Coronary artery (tissue), 2 donors: ENCODE data around the gene KYAT1.

Experiments
- DNase-seq: peaks from one replicate; pipeline ENCODE4 v3.0.0-alpha.2; 2017; ENCODE audit warnings: low spot score
- H3K27ac ChIP-seq, 2 donors: fragments of 200-600 bp; sonication (generic); one replicate each; pipeline ENCODE4 v1.5.1; 2016 to 2019
- H3K4me3 ChIP-seq: fragments of 200-600 bp; sonication (generic); 2 replicates; pipeline ENCODE4 v1.5.1; 2016; ENCODE audit warnings: mild to moderate bottlenecking, moderate library complexity
- TF ChIP-seq, protein P1 (sequence below): fragments of 200-600 bp; sonication (generic); IDR thresholded peaks from one replicate; pipeline ENCODE4 v1.5.1; 2019; ENCODE audit warnings: antibody characterized with exemption

KYAT1 gene

DNA sequence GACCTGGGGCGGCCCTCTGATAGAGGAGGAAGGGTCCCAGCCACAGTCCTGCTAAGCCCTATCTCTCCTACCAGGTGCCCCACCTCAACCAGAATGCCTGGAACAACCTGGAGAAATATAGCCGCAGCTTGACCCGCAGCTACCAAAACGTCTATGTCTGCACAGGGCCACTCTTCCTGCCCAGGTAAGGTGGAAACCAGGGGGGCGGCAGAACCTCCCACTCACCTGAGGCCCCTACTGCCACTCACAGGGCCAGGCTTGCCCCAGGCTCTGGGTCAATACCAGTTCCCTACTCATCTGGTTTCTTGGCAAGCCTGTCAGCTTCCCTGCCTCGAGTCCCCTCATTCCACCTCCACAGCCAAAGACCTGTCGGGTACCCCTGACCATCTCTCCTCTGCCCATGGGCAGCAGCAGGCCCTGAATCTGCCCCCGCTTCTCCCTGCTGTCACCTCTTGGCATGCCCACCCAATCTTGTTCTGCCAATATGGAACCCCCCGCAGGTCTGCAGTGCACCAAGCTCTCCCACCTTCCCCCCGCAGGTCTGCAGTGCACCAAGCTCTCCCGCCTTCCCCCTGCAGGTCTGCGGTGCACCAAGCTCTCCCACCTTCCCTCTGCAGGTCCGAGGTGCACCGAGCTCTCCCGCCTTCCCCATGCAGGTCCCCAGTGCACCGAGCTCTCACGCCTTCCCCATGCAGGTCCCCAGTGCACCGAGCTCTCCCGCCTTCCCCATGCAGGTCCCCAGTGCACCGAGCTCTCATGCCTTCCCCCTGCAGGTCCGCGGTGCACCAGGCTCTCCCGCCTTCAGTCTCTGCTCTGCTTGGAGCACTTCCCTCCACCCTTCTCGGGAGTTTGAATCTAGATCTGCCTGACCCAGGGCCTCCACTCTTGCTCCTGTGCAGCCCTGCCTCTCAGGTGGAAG is 60.8 kb downstream of the KYAT1 start:
- TF ChIP-seq, protein P1, sequence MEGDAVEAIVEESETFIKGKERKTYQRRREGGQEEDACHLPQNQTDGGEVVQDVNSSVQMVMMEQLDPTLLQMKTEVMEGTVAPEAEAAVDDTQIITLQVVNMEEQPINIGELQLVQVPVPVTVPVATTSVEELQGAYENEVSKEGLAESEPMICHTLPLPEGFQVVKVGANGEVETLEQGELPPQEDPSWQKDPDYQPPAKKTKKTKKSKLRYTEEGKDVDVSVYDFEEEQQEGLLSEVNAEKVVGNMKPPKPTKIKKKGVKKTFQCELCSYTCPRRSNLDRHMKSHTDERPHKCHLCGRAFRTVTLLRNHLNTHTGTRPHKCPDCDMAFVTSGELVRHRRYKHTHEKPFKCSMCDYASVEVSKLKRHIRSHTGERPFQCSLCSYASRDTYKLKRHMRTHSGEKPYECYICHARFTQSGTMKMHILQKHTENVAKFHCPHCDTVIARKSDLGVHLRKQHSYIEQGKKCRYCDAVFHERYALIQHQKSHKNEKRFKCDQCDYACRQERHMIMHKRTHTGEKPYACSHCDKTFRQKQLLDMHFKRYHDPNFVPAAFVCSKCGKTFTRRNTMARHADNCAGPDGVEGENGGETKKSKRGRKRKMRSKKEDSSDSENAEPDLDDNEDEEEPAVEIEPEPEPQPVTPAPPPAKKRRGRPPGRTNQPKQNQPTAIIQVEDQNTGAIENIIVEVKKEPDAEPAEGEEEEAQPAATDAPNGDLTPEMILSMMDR = no peak
- Histone ChIP-seq H3K27ac (no peak overlapping the region), H3K4me3 (no peak overlapping the region)
- no peak for DNase-seq

DNA sequence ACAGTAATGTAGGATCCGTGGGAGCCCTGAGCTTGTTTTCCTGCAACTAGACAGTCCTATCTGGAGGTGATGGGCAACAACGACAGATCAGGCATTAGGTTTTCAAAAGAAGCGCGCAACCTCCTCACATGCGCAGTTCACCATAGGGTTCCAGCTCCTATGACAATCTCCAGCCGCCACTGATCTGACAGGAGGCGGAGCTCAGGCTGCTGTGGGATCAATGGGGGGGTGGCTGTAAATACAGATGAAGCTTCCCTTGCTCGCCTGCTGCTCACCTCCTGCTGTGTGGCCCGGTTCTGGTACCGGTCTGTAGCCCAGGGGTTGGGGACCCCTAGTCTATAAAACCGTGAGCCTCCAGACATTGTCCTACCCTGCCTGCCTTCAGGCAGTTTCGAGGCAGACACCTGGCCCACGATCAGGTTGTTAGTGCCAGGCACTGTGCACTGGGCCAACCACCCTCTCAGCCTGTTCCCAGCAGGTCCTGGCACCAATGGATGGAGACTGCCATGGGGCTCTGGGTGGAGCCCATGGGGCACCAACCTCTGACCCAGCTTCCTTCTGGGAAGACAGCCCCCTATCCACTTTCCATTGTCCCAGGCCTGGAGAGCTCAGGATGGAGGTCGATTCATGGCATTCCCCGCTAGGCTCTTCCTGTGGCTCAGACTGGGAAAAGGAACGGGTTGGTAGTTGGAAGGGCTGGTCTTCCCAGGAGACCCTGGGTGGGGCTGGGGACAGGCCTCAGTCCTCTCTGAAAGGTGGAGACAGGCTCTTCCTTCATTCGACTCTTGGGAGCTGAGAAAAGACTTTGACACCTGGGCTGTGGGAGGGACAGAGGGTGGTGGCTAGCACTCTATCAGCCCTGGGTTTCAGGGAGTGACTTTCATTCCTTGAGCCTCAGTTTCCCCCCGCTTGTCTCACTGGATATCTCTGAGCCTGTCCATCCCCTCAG is 61.8 kb downstream of the KYAT1 start:
- peak overlapping the region; percentile 79 for H3K4me3 ChIP-seq
- TF ChIP-seq, protein P1 = no peak
- H3K27ac ChIP-seq = peak overlapping the region in 1 of 2 donors; percentile 16

DNA sequence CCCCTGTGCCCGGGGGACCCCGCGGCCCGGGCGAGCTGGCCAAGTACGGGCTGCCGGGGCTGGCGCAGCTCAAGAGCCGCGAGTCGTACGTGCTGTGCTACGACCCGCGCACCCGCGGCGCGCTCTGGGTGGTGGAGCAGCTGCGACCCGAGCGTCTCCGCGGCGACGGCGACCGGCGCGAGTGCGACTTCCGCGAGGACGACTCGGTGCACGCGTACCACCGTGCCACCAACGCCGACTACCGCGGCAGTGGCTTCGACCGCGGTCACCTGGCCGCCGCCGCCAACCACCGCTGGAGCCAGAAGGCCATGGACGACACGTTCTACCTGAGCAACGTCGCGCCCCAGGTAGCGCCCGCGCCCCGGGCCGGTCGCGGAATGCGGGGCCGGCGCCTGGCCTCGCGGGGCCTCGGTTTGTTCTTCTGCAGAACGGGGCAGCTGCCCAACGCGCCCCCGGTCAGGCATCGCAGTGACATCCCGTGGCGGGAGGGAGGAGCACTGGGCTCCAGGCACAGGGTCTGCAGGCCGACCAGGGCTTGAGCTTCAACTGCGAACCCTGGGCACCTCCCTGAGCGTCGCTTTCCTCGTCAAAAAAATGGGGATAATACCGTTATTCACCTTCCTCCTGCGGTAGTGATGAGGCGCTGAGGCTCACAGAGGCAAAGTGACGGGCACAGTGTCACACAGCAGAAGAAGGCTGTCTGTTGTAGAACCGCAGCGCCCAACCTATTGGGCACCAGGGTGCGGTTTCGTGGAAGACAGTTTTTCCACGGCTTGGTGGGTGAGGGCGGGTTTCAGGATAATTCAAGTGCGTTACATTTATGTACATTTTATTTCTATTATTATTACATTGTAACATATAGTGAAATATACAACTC is 62.7 kb downstream of the KYAT1 start:
- Histone ChIP-seq H3K4me3 (peak overlapping the region; percentile 79), H3K27ac (peak overlapping the region; percentile 53 to 90)
- TF ChIP-seq, protein P1 = no peak
- DNase-seq = no peak

More for the DNA sequence above, 61.8 kb downstream of the KYAT1 start:
- DNase-seq = no peak

DNA sequence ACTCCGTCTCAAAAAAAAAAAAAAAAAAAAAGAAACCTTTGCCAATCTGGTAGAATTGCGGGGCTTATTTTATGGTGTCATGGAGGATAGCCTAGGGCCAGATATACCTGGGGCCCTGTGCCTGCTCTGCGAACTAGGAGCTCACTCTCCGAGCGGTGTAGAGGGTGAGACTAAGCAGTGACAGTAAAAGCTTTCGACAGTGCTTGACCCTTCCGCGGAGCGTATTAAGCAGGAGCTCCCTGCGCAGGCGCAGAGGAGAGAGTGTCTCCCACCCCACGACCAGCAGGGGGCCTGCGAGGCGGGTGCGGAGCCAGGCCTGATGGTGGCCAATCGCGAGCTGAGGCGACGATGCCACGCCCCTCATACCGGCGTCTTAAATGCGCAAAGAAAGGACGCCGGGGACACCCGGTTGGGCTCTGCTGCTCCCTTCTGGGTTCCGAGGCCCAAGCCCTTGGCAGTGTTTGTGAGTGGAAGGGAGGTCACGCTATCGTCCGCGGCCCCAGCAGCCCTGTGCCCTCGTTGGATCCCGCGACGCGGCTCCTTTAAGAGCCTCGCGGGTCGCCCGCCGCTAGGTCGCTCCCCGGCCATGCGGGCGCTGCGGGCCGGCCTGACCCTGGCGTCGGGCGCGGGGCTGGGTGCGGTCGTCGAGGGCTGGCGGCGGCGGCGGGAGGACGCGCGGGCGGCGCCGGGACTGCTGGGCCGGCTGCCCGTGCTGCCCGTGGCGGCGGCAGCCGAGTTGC is 63.5 kb downstream of the KYAT1 start, which contains the start of gene ENDOG:
Gene ENDOG (plus strand): TSS at position 402 of the 740 bp plus-strand sequence. CDS start 185 bp downstream, at position 587.
- peak; percentile 97 for DNase-seq
- Histone ChIP-seq H3K27ac (peak within 1 kb of the TSS; percentile 53 to 90), H3K4me3 (peak within 1 kb of the TSS; percentile 79)
- TF ChIP-seq, protein P1 = peak; percentile 97

DNA sequence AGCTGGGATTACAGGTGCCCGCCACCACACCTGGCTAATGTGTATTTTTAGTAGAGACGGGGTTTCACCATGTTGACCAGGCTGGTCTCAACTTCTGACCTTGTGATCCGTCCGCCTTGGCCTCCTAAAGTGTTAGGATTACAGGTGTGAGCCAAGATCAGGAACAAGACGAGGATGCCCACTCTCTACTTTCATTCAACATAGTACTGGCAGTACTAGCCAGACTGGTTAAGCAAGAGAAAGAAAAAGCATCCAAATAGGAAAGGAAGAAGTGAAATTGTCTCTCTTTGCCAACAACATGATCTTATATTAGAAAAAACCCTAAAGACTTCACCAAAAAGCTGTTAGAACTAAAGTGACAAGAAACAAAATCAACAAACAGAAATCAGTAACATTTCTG is 70.9 kb downstream of the KYAT1 start:
- no peak for DNase-seq
- Histone ChIP-seq H3K27ac (no peak overlapping the region), H3K4me3 (no peak overlapping the region)
- TF ChIP-seq, protein P1 = no peak
